ENCODE results near the gene MTCP1.

Gene MTCP1

GRCh38 chrX:155069414-155069813, 1.5 kb downstream of the MTCP1 start:
- TF ChIP-seq CTCF (IDR thresholded peaks at IDR 0.05; ENCODE audit: low read depth, low read length, missing control alignments) = no peak
- DNase-seq (ENCODE audit: extremely low read depth, low read depth) = no peak
- peak overlapping the region; percentile 60 for H3K4me3 ChIP-seq (replicated peaks; ENCODE audit: low read depth, low read length)

- DNase-seq (ENCODE audit: extremely low read depth, low read depth) = peak; percentile 32
- no peak overlapping the region for H3K4me3 ChIP-seq (replicated peaks; ENCODE audit: low read depth, low read length)
- TF ChIP-seq CTCF (IDR thresholded peaks at IDR 0.05; ENCODE audit: low read depth, low read length, missing control alignments) = no peak
These were observed 2.8 kb downstream of the MTCP1 start for GRCh38 chrX:155068165-155068564.

- H3K4me3 ChIP-seq (replicated peaks; ENCODE audit: low read depth, low read length) = no peak overlapping the region
- TF ChIP-seq CTCF (IDR thresholded peaks at IDR 0.05; ENCODE audit: low read depth, low read length, missing control alignments) = no peak
- no peak for DNase-seq (ENCODE audit: extremely low read depth, low read depth)
These were observed 5.8 kb downstream of the MTCP1 start for GRCh38 chrX:155065035-155065734.

GRCh38 chrX:155061760-155062159, 9.2 kb downstream of the MTCP1 start:
- no peak for TF ChIP-seq CTCF (IDR thresholded peaks at IDR 0.05; ENCODE audit: low read depth, low read length, missing control alignments)

GRCh38 chrX:155056877-155057792, 13.8 kb downstream of the MTCP1 start:
- DNase-seq (ENCODE audit: extremely low read depth, low read depth) = peak; percentile 42
- H3K4me3 ChIP-seq (replicated peaks; ENCODE audit: low read depth, low read length) = no peak overlapping the region
- TF ChIP-seq CTCF (IDR thresholded peaks at IDR 0.05; ENCODE audit: low read depth, low read length, missing control alignments) = peak; percentile 67

More at GRCh38 chrX:155061760-155062159, 9.2 kb downstream of the MTCP1 start:
- H3K4me3 ChIP-seq (replicated peaks; ENCODE audit: low read depth, low read length) = no peak overlapping the region
- no peak for DNase-seq (ENCODE audit: extremely low read depth, low read depth)

GRCh38 chrX:155056471-155056870, 14.5 kb downstream of the MTCP1 start:
- DNase-seq (ENCODE audit: extremely low read depth, low read depth) = no peak
- no peak for TF ChIP-seq CTCF (IDR thresholded peaks at IDR 0.05; ENCODE audit: low read depth, low read length, missing control alignments)
- H3K4me3 ChIP-seq (replicated peaks; ENCODE audit: low read depth, low read length) = no peak overlapping the region
